ENCODE data around the gene ITPR1.

Gene ITPR1

GRCh38 chr3:4710191-4710590 is 217.0 kb downstream of the ITPR1 start:
- peaks cover 3% of the 10 kb centered on the region for H3K4me1 Mint-ChIP-seq (ENCODE audit: low read depth)
- H3K9me3 Mint-ChIP-seq (ENCODE audit: low read depth): no peaks in the 10 kb centered on the region
- H3K27me3 Mint-ChIP-seq: no peaks in the 10 kb centered on the region
- no peak overlapping the region for H3K4me3 Mint-ChIP-seq
- no peak overlapping the region for H3K27ac Mint-ChIP-seq
- H3K36me3 Mint-ChIP-seq: peaks cover 23% of the 10 kb centered on the region

GRCh38 chr3:4711680-4711992 is 218.5 kb downstream of the ITPR1 start:
- Mint-ChIP-seq H3K4me1 (ENCODE audit: low read depth) (peaks cover 3% of the 10 kb centered on the region), H3K27ac (no peak overlapping the region), H3K4me3 (no peak overlapping the region), H3K9me3 (ENCODE audit: low read depth) (no peaks in the 10 kb centered on the region), H3K27me3 (no peaks in the 10 kb centered on the region), H3K36me3 (peaks cover 15% of the 10 kb centered on the region)

- peaks cover 13% of the 10 kb centered on the region for H3K36me3 Mint-ChIP-seq
- H3K9me3 Mint-ChIP-seq (ENCODE audit: low read depth): no peaks in the 10 kb centered on the region
- no peak overlapping the region for H3K27ac Mint-ChIP-seq
- H3K4me1 Mint-ChIP-seq (ENCODE audit: low read depth): peaks cover 3% of the 10 kb centered on the region
- no peak overlapping the region for H3K4me3 Mint-ChIP-seq
- no peaks in the 10 kb centered on the region for H3K27me3 Mint-ChIP-seq
Observed at GRCh38 chr3:4712109-4712508, 219.0 kb downstream of the ITPR1 start.

DNA sequence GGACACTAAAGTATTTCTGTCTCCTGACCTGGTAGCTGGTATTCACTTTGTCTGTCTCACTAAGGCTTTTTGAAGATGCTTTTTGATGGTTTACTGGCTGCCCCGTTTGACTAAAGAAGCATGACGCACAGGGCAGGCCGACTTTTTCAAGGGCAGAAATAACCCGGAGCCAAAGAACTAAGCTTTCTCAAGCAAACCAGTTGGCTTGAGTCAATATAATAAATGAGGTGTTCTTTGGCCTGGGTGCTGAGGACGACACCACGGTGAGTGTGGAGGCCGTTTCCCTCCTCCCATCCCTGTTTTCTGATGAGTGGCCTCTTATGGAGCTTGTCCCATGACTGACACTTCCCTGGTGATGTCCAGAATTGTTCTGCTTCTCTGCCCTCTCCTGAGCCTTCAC is 220.9 kb downstream of the ITPR1 start:
- no peaks in the 10 kb centered on the region for H3K9me3 Mint-ChIP-seq (ENCODE audit: low read depth)
- no peak overlapping the region for H3K4me3 Mint-ChIP-seq
- peaks cover 13% of the 10 kb centered on the region for H3K36me3 Mint-ChIP-seq
- H3K27ac Mint-ChIP-seq: no peak overlapping the region
- H3K27me3 Mint-ChIP-seq: no peaks in the 10 kb centered on the region
- H3K4me1 Mint-ChIP-seq (ENCODE audit: low read depth): peaks cover 3% of the 10 kb centered on the region

DNA sequence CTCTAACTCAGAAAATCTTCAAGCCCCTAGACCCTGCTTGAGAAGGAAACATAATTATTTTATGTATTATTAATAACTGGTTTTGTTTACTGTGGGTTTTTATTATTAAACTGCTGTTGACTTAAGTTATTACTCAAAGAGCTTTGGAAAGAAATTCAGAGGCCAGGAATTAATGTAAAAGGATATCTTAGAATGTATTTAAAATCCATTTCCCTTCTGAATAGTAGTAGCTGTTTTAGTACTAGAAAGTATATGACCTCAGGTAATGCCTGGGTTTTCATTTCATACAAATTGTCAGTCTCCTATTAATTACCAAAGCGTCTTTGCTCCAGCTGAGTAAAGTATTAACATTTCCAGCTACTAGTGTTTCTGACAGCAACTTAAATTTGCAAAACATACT is 223.1 kb downstream of the ITPR1 start:
- Mint-ChIP-seq H3K4me1 (ENCODE audit: low read depth) (peaks cover 5% of the 10 kb centered on the region), H3K27ac (no peak overlapping the region), H3K4me3 (no peak overlapping the region), H3K9me3 (ENCODE audit: low read depth) (no peaks in the 10 kb centered on the region), H3K27me3 (no peaks in the 10 kb centered on the region), H3K36me3 (peaks cover 10% of the 10 kb centered on the region)

DNA sequence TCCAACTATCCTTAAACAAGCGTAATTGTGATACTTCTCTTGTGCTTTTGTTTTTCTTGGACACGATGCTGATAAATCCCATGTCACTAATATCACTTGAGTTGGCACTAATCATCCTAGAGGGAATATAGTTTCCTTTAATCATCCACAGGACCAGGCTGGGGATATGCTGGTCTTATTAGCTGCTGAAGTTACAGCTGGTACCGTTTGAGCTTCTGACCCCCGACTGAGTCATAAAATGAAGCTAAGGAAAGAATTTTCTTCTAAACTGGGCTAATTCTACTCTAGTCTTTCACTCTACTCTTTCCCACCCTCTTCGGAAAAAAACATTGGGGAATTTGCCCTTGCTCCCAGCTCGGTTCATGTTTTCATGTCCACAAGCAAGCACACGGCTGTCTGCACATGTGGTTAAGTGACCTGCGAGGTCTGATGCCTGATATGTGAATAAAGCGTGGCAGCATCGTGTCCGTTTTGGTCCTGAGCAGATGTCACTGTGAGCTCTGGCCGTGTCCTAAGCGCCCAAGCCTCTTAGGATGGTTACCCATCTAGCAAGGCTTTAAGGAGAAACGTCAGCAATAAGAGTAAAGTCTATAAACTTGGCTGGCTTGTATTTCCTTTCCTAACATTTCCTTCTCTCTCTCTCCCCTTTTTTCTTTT is 223.7 kb downstream of the ITPR1 start:
- Mint-ChIP-seq H3K27ac (no peak overlapping the region), H3K4me1 (ENCODE audit: low read depth) (peaks cover 9% of the 10 kb centered on the region), H3K36me3 (peaks cover 7% of the 10 kb centered on the region), H3K9me3 (ENCODE audit: low read depth) (no peaks in the 10 kb centered on the region), H3K27me3 (no peaks in the 10 kb centered on the region), H3K4me3 (no peak overlapping the region)

GRCh38 chr3:4717363-4717740 is 224.2 kb downstream of the ITPR1 start:
- no peak overlapping the region for H3K27ac Mint-ChIP-seq
- H3K4me3 Mint-ChIP-seq: no peak overlapping the region
- H3K9me3 Mint-ChIP-seq (ENCODE audit: low read depth): no peaks in the 10 kb centered on the region
- no peaks in the 10 kb centered on the region for H3K27me3 Mint-ChIP-seq
- peaks cover 13% of the 10 kb centered on the region for H3K4me1 Mint-ChIP-seq (ENCODE audit: low read depth)
- peaks cover 4% of the 10 kb centered on the region for H3K36me3 Mint-ChIP-seq

DNA sequence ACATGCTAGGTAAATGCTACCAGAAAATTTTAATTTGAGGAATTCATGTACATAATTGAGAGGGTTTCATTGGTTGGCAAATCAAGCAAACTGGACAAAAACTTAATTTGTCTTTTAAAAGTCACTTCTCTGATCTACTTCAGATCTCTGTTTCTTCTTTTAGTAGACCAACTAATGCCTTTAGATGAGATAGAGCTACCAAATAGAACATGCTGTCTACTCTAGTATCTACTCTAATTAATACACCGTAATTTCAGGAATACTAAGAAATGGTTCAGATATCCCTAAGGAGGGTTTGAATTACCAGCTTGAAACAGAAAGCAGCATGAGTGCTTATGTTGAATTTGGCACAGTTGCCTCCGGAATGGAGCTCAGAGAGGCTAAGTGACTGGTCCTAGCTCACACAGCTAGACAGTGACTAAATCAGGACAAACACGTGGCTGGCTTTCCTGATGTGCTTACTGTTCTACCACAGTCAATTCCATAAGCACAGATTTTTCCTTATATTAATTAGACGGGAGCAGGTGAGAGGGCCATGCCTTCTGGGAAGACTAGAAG is 225.1 kb downstream of the ITPR1 start:
- Mint-ChIP-seq H3K27me3 (no peaks in the 10 kb centered on the region), H3K9me3 (ENCODE audit: low read depth) (no peaks in the 10 kb centered on the region), H3K4me3 (no peak overlapping the region), H3K36me3 (peaks cover 3% of the 10 kb centered on the region), H3K4me1 (ENCODE audit: low read depth) (peaks cover 13% of the 10 kb centered on the region), H3K27ac (no peak overlapping the region)

DNA sequence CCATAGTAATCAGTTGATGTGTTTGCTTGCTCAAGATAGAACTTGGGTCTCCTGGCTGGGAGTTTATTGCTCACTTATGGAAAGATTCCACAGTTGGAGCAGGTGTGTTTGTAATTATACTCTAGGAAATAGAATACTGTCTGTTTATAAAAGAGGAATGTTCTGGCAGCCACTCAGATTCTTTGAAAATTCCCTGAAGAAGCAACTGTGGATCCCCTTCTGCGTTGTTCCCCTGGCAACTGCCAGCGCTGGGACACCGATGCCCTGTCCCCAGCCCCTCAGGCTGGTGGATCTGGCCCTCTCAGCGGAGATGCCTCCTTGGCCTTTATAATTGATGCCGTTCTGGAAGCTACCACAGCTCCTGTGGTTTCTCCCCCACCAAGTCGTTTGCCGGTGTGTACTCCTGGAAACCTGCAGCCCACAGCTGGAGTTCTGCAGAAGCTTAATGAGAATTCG is 225.9 kb downstream of the ITPR1 start:
- Mint-ChIP-seq H3K4me1 (ENCODE audit: low read depth) (peaks cover 13% of the 10 kb centered on the region), H3K27me3 (no peaks in the 10 kb centered on the region), H3K36me3 (peaks cover 5% of the 10 kb centered on the region), H3K27ac (no peak overlapping the region), H3K4me3 (no peak overlapping the region), H3K9me3 (ENCODE audit: low read depth) (no peaks in the 10 kb centered on the region)

DNA sequence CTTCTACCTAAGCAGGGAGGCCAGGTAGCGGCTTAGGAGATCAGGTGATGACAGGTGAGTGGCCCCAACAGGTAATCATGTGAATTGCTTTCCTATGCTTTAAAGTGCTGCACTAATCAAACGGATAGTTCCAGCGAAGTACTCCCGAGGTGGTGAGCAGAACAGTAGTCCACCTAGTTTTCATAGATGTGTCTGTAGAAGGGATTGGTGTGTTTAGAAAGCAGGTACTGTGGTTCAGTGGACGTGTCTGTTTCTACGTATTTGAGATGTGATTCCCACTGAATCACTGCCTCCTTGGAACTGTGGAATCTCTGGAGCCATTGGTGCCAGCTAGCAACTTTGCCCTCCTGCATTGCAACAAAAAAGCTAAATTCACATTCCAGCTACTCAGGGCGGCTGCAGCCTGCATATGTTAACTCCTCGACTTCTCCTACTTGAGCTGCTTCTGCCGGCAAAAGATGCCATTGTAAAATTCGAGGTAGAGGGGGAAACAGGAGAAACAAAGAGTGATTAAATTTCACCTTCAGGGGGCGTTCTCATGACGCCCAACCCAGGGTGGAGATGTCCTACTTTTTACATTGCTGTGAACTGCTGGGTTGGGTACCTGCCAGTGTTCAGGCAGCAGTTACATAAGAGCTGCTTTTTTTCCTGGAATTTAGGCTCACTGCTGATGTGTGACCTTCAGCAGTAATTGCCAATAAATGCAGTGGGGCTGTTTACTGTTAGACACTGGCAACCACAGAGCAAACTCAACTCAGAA is 227.3 kb downstream of the ITPR1 start:
- Mint-ChIP-seq H3K36me3 (peaks cover 8% of the 10 kb centered on the region), H3K9me3 (ENCODE audit: low read depth) (no peaks in the 10 kb centered on the region), H3K4me3 (no peak overlapping the region), H3K27ac (peak overlapping the region; percentile 25), H3K27me3 (no peaks in the 10 kb centered on the region), H3K4me1 (ENCODE audit: low read depth) (peaks cover 13% of the 10 kb centered on the region)

GRCh38 chr3:4721511-4721911 is 228.4 kb downstream of the ITPR1 start:
- no peaks in the 10 kb centered on the region for H3K9me3 Mint-ChIP-seq (ENCODE audit: low read depth)
- no peaks in the 10 kb centered on the region for H3K27me3 Mint-ChIP-seq
- peaks cover 9% of the 10 kb centered on the region for H3K36me3 Mint-ChIP-seq
- no peak overlapping the region for H3K4me3 Mint-ChIP-seq
- H3K4me1 Mint-ChIP-seq (ENCODE audit: low read depth): peaks cover 13% of the 10 kb centered on the region
- H3K27ac Mint-ChIP-seq: peak overlapping the region; percentile 51

- no peaks in the 10 kb centered on the region for H3K9me3 Mint-ChIP-seq (ENCODE audit: low read depth)
- H3K4me1 Mint-ChIP-seq (ENCODE audit: low read depth): peaks cover 13% of the 10 kb centered on the region
- peaks cover 14% of the 10 kb centered on the region for H3K36me3 Mint-ChIP-seq
- H3K27me3 Mint-ChIP-seq: no peaks in the 10 kb centered on the region
- H3K27ac Mint-ChIP-seq: peak overlapping the region; percentile 18
- no peak overlapping the region for H3K4me3 Mint-ChIP-seq
Observed at GRCh38 chr3:4722103-4722502, 229.0 kb downstream of the ITPR1 start.

GRCh38 chr3:4724051-4724629 is 231.0 kb downstream of the ITPR1 start:
- Mint-ChIP-seq H3K4me3 (no peak overlapping the region), H3K27me3 (no peaks in the 10 kb centered on the region), H3K9me3 (ENCODE audit: low read depth) (no peaks in the 10 kb centered on the region), H3K27ac (no peak overlapping the region), H3K36me3 (peaks cover 13% of the 10 kb centered on the region), H3K4me1 (ENCODE audit: low read depth) (peaks cover 13% of the 10 kb centered on the region)

GRCh38 chr3:4726549-4726948 is 233.4 kb downstream of the ITPR1 start:
- Mint-ChIP-seq H3K27ac (no peak overlapping the region), H3K27me3 (no peaks in the 10 kb centered on the region), H3K4me1 (ENCODE audit: low read depth) (peaks cover 7% of the 10 kb centered on the region), H3K4me3 (no peak overlapping the region), H3K9me3 (ENCODE audit: low read depth) (no peaks in the 10 kb centered on the region), H3K36me3 (peaks cover 17% of the 10 kb centered on the region)
